ENCODE results near the gene TYRO3.

The TYRO3 gene

DNA sequence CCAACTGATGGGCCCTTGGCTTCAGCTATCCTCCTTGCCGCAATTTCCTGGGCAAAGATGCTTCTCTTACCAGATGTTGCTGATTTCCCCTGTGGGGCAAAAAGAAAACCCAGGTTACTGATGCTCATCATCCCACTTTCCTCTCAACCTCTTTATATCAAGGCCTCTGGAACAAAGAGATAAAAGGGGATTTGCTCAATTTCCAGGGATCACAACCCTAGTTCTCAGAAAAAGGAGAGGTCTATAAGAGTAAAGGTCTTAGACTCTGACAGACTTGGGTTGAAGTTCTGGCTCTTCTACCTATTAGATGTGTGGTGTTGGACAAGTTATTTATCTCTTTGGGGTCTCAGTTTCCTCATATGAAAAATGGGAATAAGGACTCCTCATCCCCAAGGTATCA is 23.5 kb upstream of the TYRO3 start:
- H3K4me3 ChIP-seq (ENCODE audit: low read depth, low read length) = no peak overlapping the region
- DNase-seq (ENCODE audit: low read depth) = no peak
- TF ChIP-seq, protein P1, sequence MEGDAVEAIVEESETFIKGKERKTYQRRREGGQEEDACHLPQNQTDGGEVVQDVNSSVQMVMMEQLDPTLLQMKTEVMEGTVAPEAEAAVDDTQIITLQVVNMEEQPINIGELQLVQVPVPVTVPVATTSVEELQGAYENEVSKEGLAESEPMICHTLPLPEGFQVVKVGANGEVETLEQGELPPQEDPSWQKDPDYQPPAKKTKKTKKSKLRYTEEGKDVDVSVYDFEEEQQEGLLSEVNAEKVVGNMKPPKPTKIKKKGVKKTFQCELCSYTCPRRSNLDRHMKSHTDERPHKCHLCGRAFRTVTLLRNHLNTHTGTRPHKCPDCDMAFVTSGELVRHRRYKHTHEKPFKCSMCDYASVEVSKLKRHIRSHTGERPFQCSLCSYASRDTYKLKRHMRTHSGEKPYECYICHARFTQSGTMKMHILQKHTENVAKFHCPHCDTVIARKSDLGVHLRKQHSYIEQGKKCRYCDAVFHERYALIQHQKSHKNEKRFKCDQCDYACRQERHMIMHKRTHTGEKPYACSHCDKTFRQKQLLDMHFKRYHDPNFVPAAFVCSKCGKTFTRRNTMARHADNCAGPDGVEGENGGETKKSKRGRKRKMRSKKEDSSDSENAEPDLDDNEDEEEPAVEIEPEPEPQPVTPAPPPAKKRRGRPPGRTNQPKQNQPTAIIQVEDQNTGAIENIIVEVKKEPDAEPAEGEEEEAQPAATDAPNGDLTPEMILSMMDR (IDR thresholded peaks at IDR 0.05; ENCODE audit: insufficient read depth, low read depth, low read length, missing control alignments) = no peak

DNA sequence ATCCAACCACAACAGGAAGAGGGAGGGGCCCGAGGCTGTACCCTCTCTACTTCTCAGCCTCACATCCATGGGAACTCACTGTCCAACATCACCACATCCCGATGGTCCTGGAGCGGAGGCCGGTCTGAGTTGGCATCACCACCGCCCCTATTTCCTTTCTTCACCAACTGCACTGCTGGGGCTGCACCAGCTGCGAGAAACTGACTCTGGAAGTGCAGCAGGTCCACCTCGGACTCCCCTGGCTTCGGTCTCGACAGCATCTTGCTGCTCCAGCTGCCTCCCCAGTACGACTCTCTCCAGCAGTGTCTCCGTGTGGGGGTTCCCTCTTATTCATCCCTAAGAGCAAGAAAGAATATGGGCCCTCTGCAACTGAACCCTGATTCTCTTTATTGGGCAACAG is 22.1 kb upstream of the TYRO3 start:
- TF ChIP-seq, protein P1 (IDR thresholded peaks at IDR 0.05; ENCODE audit: insufficient read depth, low read depth, low read length, missing control alignments) = no peak
- DNase-seq (ENCODE audit: low read depth) = no peak
- H3K4me3 ChIP-seq (ENCODE audit: low read depth, low read length) = no peak overlapping the region

GRCh38 chr15:41543521-41543870 is 15.5 kb upstream of the TYRO3 start:
- TF ChIP-seq, protein P1 (IDR thresholded peaks at IDR 0.05; ENCODE audit: insufficient read depth, low read depth, low read length, missing control alignments) = no peak
- no peak for DNase-seq (ENCODE audit: low read depth)
- H3K4me3 ChIP-seq (ENCODE audit: low read depth, low read length) = peak overlapping the region; percentile 100

DNA sequence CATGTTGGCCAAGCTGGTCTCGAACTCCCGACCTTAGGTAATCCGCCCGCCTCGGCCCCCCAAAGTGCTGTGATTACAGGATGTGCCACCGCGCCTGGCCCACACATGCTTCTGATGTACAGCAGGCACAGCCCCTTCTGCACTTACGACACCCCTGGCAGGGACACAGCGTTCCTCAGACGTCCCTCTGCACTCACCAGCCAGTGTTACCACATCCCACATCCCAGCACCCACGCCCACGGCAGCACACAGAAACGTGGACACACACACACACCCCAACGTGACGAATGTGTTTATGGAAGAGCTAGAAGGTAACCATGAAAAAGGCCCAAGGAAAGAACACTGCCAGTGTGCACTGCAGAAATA is 14.4 kb upstream of the TYRO3 start:
- no peak overlapping the region for H3K4me3 ChIP-seq (ENCODE audit: low read depth, low read length)
- TF ChIP-seq, protein P1 (IDR thresholded peaks at IDR 0.05; ENCODE audit: insufficient read depth, low read depth, low read length, missing control alignments) = no peak
- DNase-seq (ENCODE audit: low read depth) = no peak

DNA sequence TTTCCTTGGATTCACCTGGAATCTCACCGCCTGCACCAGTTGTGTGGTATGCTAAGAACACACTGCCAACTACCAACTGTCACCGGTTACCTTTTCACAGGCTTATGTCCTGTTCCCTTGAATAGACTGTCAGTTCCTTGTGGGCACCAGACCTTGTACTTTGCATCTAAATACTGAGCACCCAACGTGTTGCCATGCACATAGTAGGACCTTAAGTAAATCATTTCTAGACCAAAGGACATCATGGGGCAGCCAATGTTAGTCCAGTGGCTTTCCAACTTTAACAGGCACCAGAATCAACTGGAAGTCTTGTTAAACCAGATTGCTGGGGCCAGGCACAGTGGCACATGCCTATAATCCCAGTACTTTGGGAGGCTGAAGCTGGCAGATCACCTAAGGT is 13.8 kb upstream of the TYRO3 start:
- DNase-seq (ENCODE audit: low read depth) = no peak
- no peak overlapping the region for H3K4me3 ChIP-seq (ENCODE audit: low read depth, low read length)
- TF ChIP-seq, protein P1 (IDR thresholded peaks at IDR 0.05; ENCODE audit: insufficient read depth, low read depth, low read length, missing control alignments) = no peak

DNA sequence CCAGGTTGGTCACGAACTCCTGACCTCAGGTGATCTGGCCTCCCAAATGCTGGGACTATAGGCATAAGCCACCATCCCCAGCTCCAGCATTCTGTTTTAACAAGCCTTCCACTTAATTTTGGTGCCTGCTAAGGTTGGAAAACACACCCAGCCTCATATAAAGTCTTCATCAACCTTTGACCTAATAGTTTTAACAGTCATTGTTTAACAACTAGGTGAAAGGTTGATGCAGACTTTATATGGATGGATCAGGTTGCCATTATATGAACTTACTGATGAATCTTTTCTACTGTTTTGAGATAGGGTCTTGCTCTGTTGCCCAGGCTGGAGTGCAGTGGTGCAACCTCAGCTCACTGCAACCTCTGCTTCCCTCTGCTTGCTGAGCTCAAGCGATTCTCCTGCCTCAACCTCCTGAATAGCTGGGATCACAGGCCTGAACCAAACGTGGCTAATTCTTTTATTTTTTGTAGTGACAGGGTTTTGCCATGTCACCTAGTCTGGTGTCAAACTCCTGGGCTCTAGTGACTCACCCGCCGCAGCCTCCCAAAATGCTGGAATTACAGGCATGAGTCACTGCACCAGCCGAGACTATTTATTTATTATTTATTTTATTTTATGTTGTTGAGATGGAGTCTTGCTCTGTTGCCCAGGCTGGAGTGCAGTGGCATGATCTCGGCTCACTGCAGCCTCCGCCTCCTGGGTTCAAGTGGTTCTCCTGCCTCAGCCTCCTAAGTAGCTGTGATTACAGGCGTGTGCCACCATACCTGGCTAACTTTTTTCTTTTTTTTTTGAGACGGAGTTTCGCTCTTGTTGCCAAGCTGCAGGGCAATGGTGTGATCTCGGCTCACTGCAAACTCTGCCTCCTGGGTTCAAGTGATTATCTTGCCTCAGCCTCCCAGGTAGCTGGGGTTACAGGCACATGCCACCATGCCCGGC is 11.9 kb upstream of the TYRO3 start:
- H3K4me3 ChIP-seq (ENCODE audit: low read depth, low read length) = no peak overlapping the region
- TF ChIP-seq, protein P1 (IDR thresholded peaks at IDR 0.05; ENCODE audit: insufficient read depth, low read depth, low read length, missing control alignments) = no peak
- DNase-seq (ENCODE audit: low read depth) = no peak

Measured in GM12865 (cell line).